ENCODE data around the gene NAT10.
"Not testable (repeated sequence)": the region's sequence is repeated elsewhere in the genome, so short reads cannot be mapped to it uniquely, and the experiment has no call there.

Gene NAT10

DNA sequence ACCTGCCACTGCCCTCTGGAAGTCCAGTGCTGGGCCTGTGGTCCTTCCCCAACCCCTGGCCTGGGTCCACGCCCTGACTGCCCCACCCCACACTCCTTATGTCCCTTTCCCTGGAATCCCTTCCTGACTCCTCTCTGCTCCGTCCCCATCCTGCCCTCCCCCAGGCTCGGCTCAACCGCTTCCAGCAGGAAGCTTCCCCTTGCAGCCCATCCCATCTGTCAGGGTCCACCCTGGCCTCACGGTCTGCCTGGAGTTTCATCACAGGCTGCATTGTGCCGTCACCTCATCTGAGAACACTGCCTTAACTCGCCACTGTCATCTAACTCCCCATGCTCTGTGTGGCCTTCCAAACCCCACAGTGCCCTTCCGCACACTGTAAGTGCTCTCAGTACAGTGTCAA is 64.3 kb downstream of the NAT10 start:
- DNase-seq, result no peak

GRCh38 chr11:34173050-34173449 is 67.6 kb downstream of the NAT10 start:
- no peak for DNase-seq

GRCh38 chr11:34174412-34175041 is 69.1 kb downstream of the NAT10 start:
- DNase-seq, result peak; percentile 89

DNA sequence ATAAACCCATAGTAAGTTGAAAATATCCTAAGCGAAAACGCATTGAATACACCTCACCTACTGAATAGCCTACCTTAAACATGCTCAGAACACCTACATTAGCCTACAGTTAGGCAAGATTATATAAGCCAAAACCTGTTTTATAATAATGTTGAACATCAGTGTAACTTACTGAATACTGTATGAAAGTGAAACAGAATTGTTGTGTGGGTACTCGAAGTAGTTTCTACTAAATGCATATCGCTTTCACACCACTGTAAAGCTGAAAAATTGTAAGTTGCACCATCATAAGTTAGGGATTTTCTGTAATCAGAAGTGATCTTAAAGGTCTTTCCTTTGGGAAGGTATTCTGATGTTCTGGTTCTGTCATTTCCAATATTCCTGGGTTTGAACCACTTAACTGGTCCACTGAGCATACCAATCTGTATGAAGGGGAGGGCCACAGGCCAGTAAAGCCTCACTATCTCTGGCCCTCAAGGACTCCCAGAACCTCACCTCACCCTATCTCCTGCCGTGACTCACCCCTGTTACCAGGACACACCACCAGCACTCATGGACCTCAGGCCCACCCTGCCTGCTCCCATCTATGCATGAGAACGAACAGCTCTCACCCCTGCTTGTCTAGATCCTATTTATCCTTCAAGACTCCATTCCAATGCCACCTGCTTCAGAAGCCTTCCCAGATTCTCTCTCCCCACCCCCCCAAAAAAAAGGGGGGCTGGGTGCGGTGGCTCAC is 70.0 kb downstream of the NAT10 start:
- DNase-seq, result no peak

GRCh38 chr11:34176751-34177209 is 71.4 kb downstream of the NAT10 start:
- DNase-seq, result no peak

- DNase-seq, result no peak
Observed at GRCh38 chr11:34178209-34178821, 72.9 kb downstream of the NAT10 start.

GRCh38 chr11:34179026-34179675 is 73.7 kb downstream of the NAT10 start:
- DNase-seq, result no peak

GRCh38 chr11:34180040-34180813 is 74.8 kb downstream of the NAT10 start:
- no peak for DNase-seq

DNA sequence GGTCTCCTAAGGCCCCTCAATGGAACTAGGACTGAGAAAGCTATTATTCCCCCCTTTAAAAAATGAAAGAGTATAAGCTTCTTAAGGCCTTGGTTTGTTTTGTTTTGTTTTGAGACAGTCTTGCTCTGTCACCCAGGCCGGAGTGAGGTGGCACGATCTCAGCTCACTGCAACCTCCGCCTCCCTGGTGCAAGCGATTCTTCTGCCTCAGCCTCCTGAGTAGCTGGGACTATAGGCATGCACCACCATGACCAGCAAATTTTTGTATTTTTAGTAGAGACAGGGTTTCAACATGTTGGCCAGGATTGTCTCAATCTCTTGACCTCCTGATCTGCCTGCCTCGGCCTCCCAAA is 75.4 kb downstream of the NAT10 start:
- not testable (repeated sequence) for DNase-seq

GRCh38 chr11:34181251-34181650 is 75.8 kb downstream of the NAT10 start:
- DNase-seq, result no peak

- no peak for DNase-seq
Observed at GRCh38 chr11:34181856-34182405, 76.5 kb downstream of the NAT10 start.

DNA sequence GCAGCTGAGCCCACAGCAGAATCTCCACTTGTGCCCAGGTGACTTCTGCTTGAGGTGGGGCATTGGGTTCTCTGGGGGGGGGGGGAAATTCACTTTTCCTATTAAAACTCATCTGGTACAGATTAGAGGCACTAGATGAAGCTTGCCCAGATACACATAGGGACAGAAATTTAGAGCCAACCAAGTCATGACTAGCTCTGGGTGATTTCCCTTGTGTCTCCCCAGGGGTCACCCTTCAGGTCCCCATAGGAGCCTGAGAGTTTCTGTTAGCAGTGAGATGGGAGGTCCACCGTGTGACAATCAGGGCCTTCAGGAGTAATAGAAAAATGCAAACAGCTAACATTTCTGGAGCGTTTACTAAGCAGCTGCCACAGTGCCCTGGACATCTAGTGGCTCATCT is 77.0 kb downstream of the NAT10 start:
- no peak for DNase-seq

GRCh38 chr11:34182921-34183685 is 77.7 kb downstream of the NAT10 start:
- DNase-seq, result no peak

GRCh38 chr11:34183848-34184391 is 78.5 kb downstream of the NAT10 start:
- DNase-seq, result no peak

GRCh38 chr11:34184505-34185015 is 79.1 kb downstream of the NAT10 start:
- DNase-seq, result no peak

DNA sequence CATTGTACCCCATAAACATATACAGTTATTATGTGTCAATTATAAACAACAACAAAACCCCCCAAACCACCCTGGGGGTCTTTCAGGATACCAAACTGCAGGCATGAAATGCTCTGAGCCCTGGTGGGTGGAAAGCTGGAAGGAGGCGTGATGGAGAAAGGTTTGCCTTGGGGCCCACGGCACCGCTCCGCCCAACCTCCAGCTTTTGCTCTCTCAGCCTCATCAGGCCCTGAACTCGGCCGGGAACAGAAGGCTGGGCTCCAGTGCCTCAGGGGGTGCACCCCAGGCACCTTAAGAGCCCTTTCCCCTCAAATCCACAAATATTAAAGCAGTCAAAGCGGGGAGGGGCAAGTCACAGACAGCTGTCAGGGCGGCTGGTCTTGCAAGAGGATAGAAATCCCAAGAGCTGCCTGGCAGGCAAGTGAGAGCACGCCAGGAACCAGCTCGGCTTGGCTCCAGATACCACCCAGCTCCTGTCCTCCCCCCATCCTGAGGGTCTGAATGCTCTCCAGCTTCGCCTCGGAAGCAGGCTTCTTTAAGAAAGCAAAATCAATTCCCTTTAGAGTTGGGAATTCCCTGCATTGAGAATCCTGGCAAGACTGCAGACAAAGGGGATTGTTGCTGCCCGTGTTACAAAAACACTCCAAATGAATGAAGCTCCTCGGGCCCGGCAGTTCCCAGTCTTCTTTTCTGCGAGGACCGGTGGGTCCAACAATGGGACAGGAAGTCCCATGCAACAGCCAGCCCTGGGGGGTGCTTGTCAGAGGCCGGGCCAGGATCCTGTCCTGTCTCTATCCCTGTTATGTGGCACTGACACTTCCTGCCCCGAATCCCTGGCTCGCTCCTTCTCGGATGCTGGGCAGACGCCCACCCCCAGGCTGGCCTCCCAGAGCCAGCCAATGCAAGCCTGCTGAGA is 80.8 kb downstream of the NAT10 start:
- DNase-seq, result no peak

- DNase-seq, result no peak
Observed at GRCh38 chr11:34188181-34188580, 82.8 kb downstream of the NAT10 start.

- DNase-seq, result no peak
Observed at GRCh38 chr11:34189191-34189590, 83.8 kb downstream of the NAT10 start.

- DNase-seq, result no peak
Observed at GRCh38 chr11:34190192-34191139, 85.0 kb downstream of the NAT10 start.
